K562 (cell line): ENCODE measurements around the gene BRAF. TPM values are rescaled to one million over a fixed set of nuclear protein-coding genes. Genes with fewer than 3 reads are reported as not detected.

Experiments used
- BHLHE40 ChIP-seq: IDR thresholded peaks from 2 replicates; pipeline ENCODE4 v1.6.1; 2011; ENCODE audit warnings: low read length, improper control_type of control experiment
- CHD1 ChIP-seq: fragments of 200-600 bp; sonication (generic); IDR thresholded peaks from one replicate; pipeline ENCODE4 v1.6.1; 2012; ENCODE audit warnings: mild to moderate bottlenecking, moderate library complexity, low read length, inconsistent platforms
- CREB3 ChIP-seq: fragments of 450-650 bp; conservative IDR thresholded peaks from 2 replicates; pipeline ENCODE4 v1.6.1; 2016; ENCODE audit warnings: missing genetic modification characterization, low read depth, mild to moderate bottlenecking, missing compliant biosample characterization, moderate library complexity
- ETS2 ChIP-seq: IDR thresholded peaks from 2 replicates; pipeline ENCODE4 v1.6.1; 2016; ENCODE audit warnings: borderline replicate concordance, missing genetic modification characterization, mild to moderate bottlenecking, moderate library complexity, missing compliant biosample characterization; ENCODE audit not compliant: poor library complexity, severe bottlenecking
- HNRNPK ChIP-seq: fragments of 200-400 bp; formaldehyde crosslinking; IDR thresholded peaks from one replicate; pipeline ENCODE4 v1.6.1; 2018; ENCODE audit warnings: mild to moderate bottlenecking, low read depth, low read length; ENCODE audit not compliant: poor library complexity, severe bottlenecking
- MXD1 ChIP-seq: fragments of 250-450 bp; sonication (Bioruptor Pico); IDR thresholded peaks from 2 replicates; pipeline ENCODE4 v1.8.0; 2021; ENCODE audit warnings: borderline replicate concordance, mild to moderate bottlenecking, moderate library complexity; ENCODE audit not compliant: poor library complexity, severe bottlenecking
- NCOA4 ChIP-seq: fragments of 450-650 bp; IDR thresholded peaks from 2 replicates; pipeline ENCODE4 v1.6.1; 2018; ENCODE audit warnings: mild to moderate bottlenecking; ENCODE audit not compliant: partially characterized antibody
- NFATC3 ChIP-seq: fragments of 450-650 bp; IDR thresholded peaks from 2 replicates; pipeline ENCODE4 v1.6.1; 2017; ENCODE audit warnings: mild to moderate bottlenecking
- PCBP1 ChIP-seq: fragments of 200-400 bp; formaldehyde crosslinking; IDR thresholded peaks from 2 replicates; pipeline ENCODE4 v1.6.1; 2018; ENCODE audit warnings: mild to moderate bottlenecking, low read depth, low read length; ENCODE audit not compliant: poor library complexity, severe bottlenecking
- PHB ChIP-seq: fragments of 250-450 bp; sonication (Bioruptor Pico); IDR thresholded peaks from 2 replicates; pipeline ENCODE4 v1.5.0; 2021
- RFX7 ChIP-seq: fragments of 250-450 bp; sonication (Bioruptor Pico); IDR thresholded peaks from 2 replicates; pipeline ENCODE4 v1.5.1; 2021; ENCODE audit warnings: mild to moderate bottlenecking
- SMARCC2 ChIP-seq: fragments of 450-650 bp; IDR thresholded peaks from 2 replicates; pipeline ENCODE4 v1.6.1; 2017; ENCODE audit warnings: antibody characterized with exemption, moderate library complexity, mild to moderate bottlenecking, low read depth
- SNIP1 ChIP-seq: fragments of 450-650 bp; IDR thresholded peaks from 2 replicates; pipeline ENCODE4 v1.7.1; 2017; ENCODE audit warnings: low read depth, mild to moderate bottlenecking
- SPI1 ChIP-seq: IDR thresholded peaks from 2 replicates; pipeline ENCODE4 v1.6.1; 2011; ENCODE audit warnings: low read depth, low read length, control low read depth, borderline replicate concordance
- TAF7 ChIP-seq: fragments of 450-650 bp; IDR thresholded peaks from 2 replicates; pipeline ENCODE4 v1.6.1; 2016; ENCODE audit warnings: missing genetic modification characterization, missing compliant biosample characterization
- THAP12 ChIP-seq: fragments of 250-450 bp; sonication (Bioruptor Pico); IDR thresholded peaks from 2 replicates; pipeline ENCODE4 v1.9.0; 2021; ENCODE audit warnings: mild to moderate bottlenecking, inconsistent platforms
- U2AF1 ChIP-seq: fragments of 200-400 bp; formaldehyde crosslinking; optimal IDR thresholded peaks from 2 replicates; pipeline ENCODE3; 2017; ENCODE audit warnings: mild to moderate bottlenecking, low read depth, low read length, moderate library complexity
- ZKSCAN8 ChIP-seq: fragments of 200-800 bp; sonication (Bioruptor generic); IDR thresholded peaks from 2 replicates; pipeline ENCODE4 v1.6.1; 2016; ENCODE audit warnings: missing genetic modification characterization, missing compliant biosample characterization
- ZNF165 ChIP-seq: fragments of 250-450 bp; sonication (Bioruptor Pico); IDR thresholded peaks from 2 replicates; pipeline ENCODE4 v1.4.0; 2020; ENCODE audit warnings: borderline replicate concordance
- ZNF518B ChIP-seq: fragments of 250-450 bp; sonication (Bioruptor Pico); IDR thresholded peaks from 2 replicates; pipeline ENCODE4 v1.5.0; 2021; ENCODE audit warnings: mild to moderate bottlenecking, moderate library complexity
- polyA plus RNA-seq, 8 experiments: library from polyadenylated mRNA; depleted of rRNA in 4 of 8; stranded (reverse) in 5 of 8; unstranded in 3 of 8; fragments of >200 nt; fragmentation: Nextera tagmentation in 2 of 8; fragmentation: Illumina TruSeq in 1 of 8; extraction: Ambion mirVana in 2 of 8; extraction: Trizol in 1 of 8; gene quantifications; 2 replicates each; pipeline versions ENCODE4 v1.2.1 to v1.2.3, GENCODE V29; 2011 to 2014; ENCODE audit warnings: inconsistent platforms in 1 of 8, missing spikeins in 1 of 8
- total RNA-seq, 7 experiments: library from RNA; depleted of rRNA in 6 of 7; stranded (reverse); fragments of >200 nt in 6 of 7; fragmentation: Illumina TruSeq in 2 of 7; extraction: Trizol in 2 of 7; gene quantifications; 2 replicates each; pipeline versions ENCODE4 v1.2.1 to v1.2.3, GENCODE V29; 2011 to 2021; ENCODE audit warnings: low replicate concordance in 1 of 7

The BRAF gene
- total and polyA plus RNA-seq, 9 of the 15 experiments (the other 6 are each of a cell fraction or from before 2014, with no cell fraction given) = 3.6 to 38.3 (median 21.9) TPM

- TF ChIP-seq CREB3 = no peak
- TF ChIP-seq RFX7 (CRISPR knock-in tag) = no peak
- no peak for TF ChIP-seq ZNF165 (CRISPR knock-in tag)
- TF ChIP-seq HNRNPK = no peak
- TF ChIP-seq ZNF518B (CRISPR knock-in tag) = no peak
- TF ChIP-seq SMARCC2 = no peak
- TF ChIP-seq MXD1 = no peak
- TF ChIP-seq NFATC3 = no peak
- TF ChIP-seq CHD1 = no peak
- no peak for TF ChIP-seq U2AF1
- no peak for TF ChIP-seq PHB (CRISPR knock-in tag)
- no peak for TF ChIP-seq SPI1
- TF ChIP-seq TAF7 = no peak
- no peak for TF ChIP-seq SNIP1
- TF ChIP-seq ETS2 = no peak
- TF ChIP-seq THAP12 = no peak
- TF ChIP-seq BHLHE40 = no peak
- TF ChIP-seq NCOA4 = no peak
- no peak for TF ChIP-seq ZKSCAN8 (CRISPR knock-in tag)
- no peak for TF ChIP-seq PCBP1
These were observed 249.6 kb downstream of the BRAF start (continued) for GRCh38 chr7:140674899-140675701.
